Stimulated activated naive CD8-positive, alpha-beta T cell treated with anti-CD3 and anti-CD28 coated beads, Interleukin-15, Interleukin-2, amounts not matched to agents 100 ng/mL and 50 ng/mL, for 24 hours (primary cell): ENCODE data around the gene CACNA1E.

Source experiments
- H3K27ac Mint-ChIP-seq: one replicate; pipeline ENCODE4 v1.8.0; 2021; ENCODE audit warnings: mild to moderate bottlenecking, mixed read lengths
- H3K27me3 Mint-ChIP-seq: one replicate; pipeline ENCODE4 v1.8.0; 2021; ENCODE audit warnings: mixed read lengths
- H3K36me3 Mint-ChIP-seq: one replicate; pipeline ENCODE4 v1.8.0; 2021; ENCODE audit warnings: low read depth, mixed read lengths
- H3K4me1 Mint-ChIP-seq: one replicate; pipeline ENCODE4 v1.8.0; 2021; ENCODE audit warnings: low read depth, mixed read lengths
- H3K4me3 Mint-ChIP-seq: one replicate; pipeline ENCODE4 v1.8.0; 2021; ENCODE audit warnings: mild to moderate bottlenecking, mixed read lengths
- H3K9me3 Mint-ChIP-seq: one replicate; pipeline ENCODE4 v1.8.0; 2021; ENCODE audit warnings: mixed read lengths

CACNA1E gene

GRCh38 chr1:181675091-181675917 is 192.0 kb downstream of the CACNA1E start:
- Mint-ChIP-seq H3K9me3 (peaks cover 7% of the 10 kb centered on the region), H3K4me1 (no peaks in the 10 kb centered on the region), H3K36me3 (no peaks in the 10 kb centered on the region), H3K4me3 (no peak overlapping the region), H3K27ac (no peak overlapping the region), H3K27me3 (peaks cover 27% of the 10 kb centered on the region)

DNA sequence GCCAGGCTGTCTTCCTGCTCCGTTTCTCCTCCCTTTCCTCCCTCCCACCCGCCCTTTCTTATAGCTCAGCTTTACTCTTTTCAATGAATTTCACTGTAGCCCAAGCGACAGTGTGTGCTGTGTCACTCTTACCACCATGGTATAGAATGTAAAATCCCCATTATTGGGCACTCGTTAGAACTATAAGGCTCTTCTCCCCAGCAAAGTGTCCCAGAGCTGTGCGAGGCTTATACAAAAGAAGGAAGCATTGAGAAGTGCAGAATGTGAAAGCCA is 192.5 kb downstream of the CACNA1E start:
- Mint-ChIP-seq H3K27ac (no peak overlapping the region), H3K36me3 (no peaks in the 10 kb centered on the region), H3K27me3 (peaks cover 27% of the 10 kb centered on the region), H3K4me1 (no peaks in the 10 kb centered on the region), H3K4me3 (no peak overlapping the region), H3K9me3 (peaks cover 7% of the 10 kb centered on the region)

DNA sequence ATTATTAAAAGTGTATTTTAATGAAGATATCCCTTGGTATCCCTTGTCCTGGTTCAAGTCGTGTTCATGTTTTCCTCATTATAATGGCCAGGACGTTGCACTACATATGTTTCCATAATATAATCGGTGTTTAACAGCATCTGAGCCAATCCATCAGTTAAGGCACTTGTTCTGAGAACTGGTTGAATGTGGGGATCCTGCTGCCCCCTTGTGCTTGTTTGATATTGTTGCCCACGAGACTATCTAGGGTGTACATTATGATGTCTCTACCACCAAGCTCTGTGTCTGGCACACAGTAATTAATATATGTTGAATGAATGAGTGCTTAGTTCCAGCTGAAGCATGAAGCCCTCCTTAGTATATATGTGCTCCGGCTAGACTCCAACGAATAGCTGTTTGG is 193.0 kb downstream of the CACNA1E start:
- H3K27me3 Mint-ChIP-seq: peaks cover 27% of the 10 kb centered on the region
- no peak overlapping the region for H3K4me3 Mint-ChIP-seq
- H3K27ac Mint-ChIP-seq: no peak overlapping the region
- H3K9me3 Mint-ChIP-seq: peaks cover 7% of the 10 kb centered on the region
- no peaks in the 10 kb centered on the region for H3K4me1 Mint-ChIP-seq
- H3K36me3 Mint-ChIP-seq: no peaks in the 10 kb centered on the region

GRCh38 chr1:181680332-181680731 is 197.0 kb downstream of the CACNA1E start:
- H3K27ac Mint-ChIP-seq: no peak overlapping the region
- H3K27me3 Mint-ChIP-seq: peaks cover 20% of the 10 kb centered on the region
- H3K4me3 Mint-ChIP-seq: no peak overlapping the region
- H3K4me1 Mint-ChIP-seq: no peaks in the 10 kb centered on the region
- H3K36me3 Mint-ChIP-seq: no peaks in the 10 kb centered on the region
- H3K9me3 Mint-ChIP-seq: no peaks in the 10 kb centered on the region

DNA sequence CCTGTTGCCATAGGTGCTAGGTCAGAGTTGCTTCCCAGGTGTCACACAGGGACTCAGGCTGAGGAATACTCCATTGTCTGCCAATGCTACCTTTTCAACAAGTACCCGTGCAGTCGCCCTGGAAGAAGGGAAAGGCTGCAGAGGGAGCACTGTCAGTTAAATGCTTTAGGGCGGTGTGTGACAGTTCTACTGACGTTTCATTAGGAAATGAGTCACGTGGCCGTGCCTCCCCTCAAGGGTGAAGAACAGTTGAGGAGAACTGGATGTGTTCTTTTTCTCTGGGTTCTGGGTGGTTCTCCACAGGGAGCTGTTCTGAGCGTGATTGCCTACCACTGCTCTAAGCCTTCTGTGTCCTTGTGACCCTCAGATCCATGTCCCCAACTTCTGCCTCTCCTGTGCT is 197.6 kb downstream of the CACNA1E start:
- no peaks in the 10 kb centered on the region for H3K9me3 Mint-ChIP-seq
- no peaks in the 10 kb centered on the region for H3K4me1 Mint-ChIP-seq
- no peak overlapping the region for H3K27ac Mint-ChIP-seq
- H3K36me3 Mint-ChIP-seq: no peaks in the 10 kb centered on the region
- no peak overlapping the region for H3K4me3 Mint-ChIP-seq
- H3K27me3 Mint-ChIP-seq: peaks cover 19% of the 10 kb centered on the region

DNA sequence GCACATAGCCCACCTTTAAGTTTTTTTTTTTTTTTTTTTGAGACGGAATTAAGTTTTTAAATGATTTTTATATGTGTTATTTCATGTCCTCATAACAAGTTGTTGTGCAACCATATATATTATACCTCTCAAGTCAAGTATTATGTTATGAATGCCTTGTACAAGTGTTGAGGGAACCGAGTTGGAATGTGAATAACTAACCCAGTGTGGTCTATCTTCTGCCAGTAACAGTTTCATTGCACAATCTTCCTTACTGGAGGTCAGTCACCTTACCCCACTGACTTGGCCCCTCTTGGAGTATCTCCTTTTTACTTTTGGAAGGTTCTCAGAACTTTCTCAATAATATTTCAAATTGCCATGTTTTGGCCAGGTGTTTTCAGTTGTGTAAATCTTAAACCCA is 201.9 kb downstream of the CACNA1E start:
- H3K4me1 Mint-ChIP-seq: no peaks in the 10 kb centered on the region
- H3K4me3 Mint-ChIP-seq: no peak overlapping the region
- no peaks in the 10 kb centered on the region for H3K36me3 Mint-ChIP-seq
- no peaks in the 10 kb centered on the region for H3K9me3 Mint-ChIP-seq
- peaks cover 10% of the 10 kb centered on the region for H3K27me3 Mint-ChIP-seq
- H3K27ac Mint-ChIP-seq: no peak overlapping the region

GRCh38 chr1:181701891-181702290 is 218.6 kb downstream of the CACNA1E start:
- no peak overlapping the region for H3K27ac Mint-ChIP-seq
- peaks cover 18% of the 10 kb centered on the region for H3K27me3 Mint-ChIP-seq
- H3K36me3 Mint-ChIP-seq: no peaks in the 10 kb centered on the region

GRCh38 chr1:181704546-181704945 is 221.2 kb downstream of the CACNA1E start:
- Mint-ChIP-seq H3K4me3 (no peak overlapping the region), H3K27ac (no peak overlapping the region), H3K27me3 (peaks cover 10% of the 10 kb centered on the region), H3K4me1 (no peaks in the 10 kb centered on the region), H3K36me3 (no peaks in the 10 kb centered on the region), H3K9me3 (peaks cover 4% of the 10 kb centered on the region)

More at GRCh38 chr1:181701891-181702290, 218.6 kb downstream of the CACNA1E start:
- no peak overlapping the region for H3K4me3 Mint-ChIP-seq
- H3K9me3 Mint-ChIP-seq: no peaks in the 10 kb centered on the region
- no peaks in the 10 kb centered on the region for H3K4me1 Mint-ChIP-seq

GRCh38 chr1:181711820-181712219 is 228.5 kb downstream of the CACNA1E start:
- no peaks in the 10 kb centered on the region for H3K36me3 Mint-ChIP-seq
- no peaks in the 10 kb centered on the region for H3K27me3 Mint-ChIP-seq
- no peak overlapping the region for H3K27ac Mint-ChIP-seq

GRCh38 chr1:181712711-181713110 is 229.4 kb downstream of the CACNA1E start:
- H3K4me3 Mint-ChIP-seq: no peak overlapping the region
- H3K27me3 Mint-ChIP-seq: no peaks in the 10 kb centered on the region

More at GRCh38 chr1:181711820-181712219, 228.5 kb downstream of the CACNA1E start:
- Mint-ChIP-seq H3K9me3 (peaks cover 4% of the 10 kb centered on the region), H3K4me3 (no peak overlapping the region), H3K4me1 (no peaks in the 10 kb centered on the region)

GRCh38 chr1:181714428-181714827 is 231.1 kb downstream of the CACNA1E start:
- no peak overlapping the region for H3K4me3 Mint-ChIP-seq
- H3K27me3 Mint-ChIP-seq: no peaks in the 10 kb centered on the region
- no peak overlapping the region for H3K27ac Mint-ChIP-seq
- no peaks in the 10 kb centered on the region for H3K9me3 Mint-ChIP-seq
- no peaks in the 10 kb centered on the region for H3K36me3 Mint-ChIP-seq
- H3K4me1 Mint-ChIP-seq: no peaks in the 10 kb centered on the region

More at GRCh38 chr1:181712711-181713110, 229.4 kb downstream of the CACNA1E start:
- no peak overlapping the region for H3K27ac Mint-ChIP-seq
- peaks cover 4% of the 10 kb centered on the region for H3K9me3 Mint-ChIP-seq
- H3K4me1 Mint-ChIP-seq: no peaks in the 10 kb centered on the region
- no peaks in the 10 kb centered on the region for H3K36me3 Mint-ChIP-seq

DNA sequence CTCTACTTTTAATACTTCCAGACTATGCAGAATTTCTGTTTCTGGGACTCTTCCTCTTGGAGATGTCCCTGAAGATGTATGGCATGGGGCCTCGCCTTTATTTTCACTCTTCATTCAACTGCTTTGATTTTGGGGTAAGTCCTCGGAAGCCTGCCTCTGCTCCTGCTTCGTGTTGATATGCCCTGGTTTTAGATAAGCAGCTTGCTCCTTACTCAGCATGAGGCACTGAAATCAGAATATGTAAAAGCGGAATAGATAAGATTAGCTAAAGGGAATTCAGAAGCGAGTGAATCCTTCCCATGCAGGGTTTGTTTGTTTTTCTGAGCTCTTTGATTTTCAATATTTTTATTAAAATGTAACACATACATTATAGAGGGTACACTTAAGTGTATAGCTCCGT is 234.7 kb downstream of the CACNA1E start:
- no peaks in the 10 kb centered on the region for H3K4me1 Mint-ChIP-seq
- peaks cover 7% of the 10 kb centered on the region for H3K27me3 Mint-ChIP-seq
- H3K36me3 Mint-ChIP-seq: no peaks in the 10 kb centered on the region
- no peak overlapping the region for H3K4me3 Mint-ChIP-seq
- no peaks in the 10 kb centered on the region for H3K9me3 Mint-ChIP-seq
- no peak overlapping the region for H3K27ac Mint-ChIP-seq

DNA sequence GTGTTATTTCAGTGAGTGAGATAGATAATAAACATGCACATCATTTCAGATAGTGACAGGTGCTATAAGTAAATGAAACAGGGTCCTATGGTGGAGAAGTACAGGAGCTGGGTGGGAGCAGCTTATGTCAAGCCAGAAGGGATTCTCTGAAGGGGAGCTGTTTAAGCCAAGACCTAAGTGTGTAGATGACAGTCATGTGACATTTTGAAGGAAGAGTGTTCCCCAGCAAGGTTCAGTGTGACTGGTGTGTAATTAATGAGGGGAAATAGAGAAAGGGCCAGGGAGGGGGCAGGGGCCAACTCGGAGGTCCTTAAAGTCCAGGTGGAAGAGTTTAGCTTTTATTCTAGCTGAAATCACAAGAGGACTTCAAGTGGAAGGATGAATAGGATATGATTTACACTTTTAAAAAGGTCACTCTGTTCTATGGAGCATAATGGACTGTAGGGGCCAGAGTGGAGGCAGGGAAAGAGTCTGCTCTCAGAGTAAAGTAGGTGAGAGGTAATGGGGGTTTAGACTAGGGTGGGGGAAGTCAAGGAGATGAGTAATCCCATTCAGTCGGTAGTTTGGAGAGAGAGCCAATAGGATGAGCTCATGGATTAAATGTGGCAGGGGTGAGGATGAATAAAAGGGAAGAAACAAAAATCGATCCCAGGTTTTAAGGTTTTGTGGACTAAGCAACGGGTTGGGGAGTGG is 243.1 kb downstream of the CACNA1E start:
- H3K36me3 Mint-ChIP-seq: no peaks in the 10 kb centered on the region
- H3K4me1 Mint-ChIP-seq: no peaks in the 10 kb centered on the region
- no peak overlapping the region for H3K4me3 Mint-ChIP-seq
- no peak overlapping the region for H3K27ac Mint-ChIP-seq
- no peaks in the 10 kb centered on the region for H3K27me3 Mint-ChIP-seq
- no peaks in the 10 kb centered on the region for H3K9me3 Mint-ChIP-seq

GRCh38 chr1:181730606-181731005 is 247.3 kb downstream of the CACNA1E start:
- Mint-ChIP-seq H3K27me3 (no peaks in the 10 kb centered on the region), H3K4me3 (no peak overlapping the region), H3K36me3 (no peaks in the 10 kb centered on the region), H3K4me1 (no peaks in the 10 kb centered on the region), H3K9me3 (no peaks in the 10 kb centered on the region), H3K27ac (no peak overlapping the region)

- no peaks in the 10 kb centered on the region for H3K36me3 Mint-ChIP-seq
- no peaks in the 10 kb centered on the region for H3K9me3 Mint-ChIP-seq
- H3K4me1 Mint-ChIP-seq: no peaks in the 10 kb centered on the region
- peaks cover 4% of the 10 kb centered on the region for H3K27me3 Mint-ChIP-seq
- no peak overlapping the region for H3K27ac Mint-ChIP-seq
- H3K4me3 Mint-ChIP-seq: no peak overlapping the region
Observed at GRCh38 chr1:181732218-181732990, 249.1 kb downstream of the CACNA1E start.
